Measurements from ENCODE around the gene ZNF213. TPM values are rescaled to one million over a fixed set of nuclear protein-coding genes. Genes with fewer than 3 reads are reported as not detected.

ZNF213 gene
- total and polyA plus RNA-seq, 12 donors = 2.6 to 19.5 (median 12.2) TPM

DNA sequence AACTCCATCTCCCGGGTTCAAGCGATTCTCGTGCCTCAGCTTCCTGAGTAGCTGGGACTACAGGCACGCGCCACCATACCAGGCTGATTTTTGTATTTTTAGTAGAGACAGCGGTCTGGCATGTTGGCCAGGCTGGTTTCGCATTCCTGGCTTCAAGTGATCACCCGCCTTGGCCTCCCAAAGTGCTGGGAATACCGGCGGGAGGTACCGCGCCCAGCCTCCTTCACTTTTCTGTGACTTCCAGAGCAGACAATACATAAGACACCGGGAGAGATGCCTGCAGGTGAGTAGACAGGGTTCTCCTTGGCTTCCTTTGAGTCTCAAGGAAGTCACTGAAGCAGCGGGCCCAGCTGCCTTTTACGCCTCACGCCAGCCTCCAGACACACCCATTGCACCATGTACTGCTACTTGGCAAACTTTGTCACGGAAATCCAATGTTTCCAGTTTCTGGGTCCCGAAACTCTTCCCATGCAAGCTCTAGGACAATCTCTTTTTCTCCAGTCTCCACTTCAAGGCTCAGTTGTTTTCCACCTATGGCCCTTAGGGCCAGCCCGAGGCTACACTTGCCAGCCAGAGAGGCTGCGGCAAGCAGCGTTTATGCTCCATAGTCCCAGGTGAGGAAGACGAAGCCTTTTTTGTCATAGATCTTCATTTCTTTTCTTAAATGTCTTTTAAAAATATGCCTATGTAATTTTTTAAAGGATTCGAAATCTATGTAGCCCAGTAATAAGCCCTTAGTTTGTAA, 52.3 kb downstream of the ZNF213 start:
- Histone ChIP-seq H3K4me1 (replicated peaks in 1 of 2) (peaks cover 0 to 15% of the 10 kb centered on the region in 2 donors), H3K27ac (no peak overlapping the region), H3K27me3 (peaks cover 96% of the 10 kb centered on the region), H3K4me3 (no peak overlapping the region), H3K9me3 (replicated peaks in 1 of 3) (no peaks in the 10 kb centered on the region), H3K36me3 (replicated peaks in 1 of 2) (no peaks in the 10 kb centered on the region)
- intact Hi-C loops (cut with DNase I) = no loop called here
- DNase-seq = no peak
- TF ChIP-seq CTCF (IDR thresholded peaks at IDR 0.05) (no peak), POLR2A (IDR thresholded peaks at IDR 0.05) (no peak)
- WGBS, 4 donors = 76 to 83% (median 78%) methylated on average over 23 of the region's 23 CpGs

GRCh38 chr16:3187798-3188674, 53.2 kb downstream of the ZNF213 start, which contains the start of gene OR1F1:
Gene OR1F1, plus strand, starts transcription at chr16:3188204.
- peaks cover 0 to 9% of the 10 kb centered on the region in 2 donors for H3K4me1 ChIP-seq (replicated peaks in 1 of 2)
- H3K27me3 ChIP-seq = peaks cover 96% of the 10 kb centered on the region
- H3K36me3 ChIP-seq (replicated peaks in 1 of 2) = no peaks in the 10 kb centered on the region
- TF ChIP-seq CTCF (IDR thresholded peaks at IDR 0.05) (no peak), POLR2A (IDR thresholded peaks at IDR 0.05) (no peak)
- intact Hi-C loops (cut with DNase I) = no loop called here
- DNase-seq = no peak
- H3K4me3 ChIP-seq = no peak within 1 kb of the TSS
- WGBS, 4 donors = 2 to 5% (median 3%) methylated on average over 33 to 51 of the region's 51 CpGs
- H3K9me3 ChIP-seq (replicated peaks in 1 of 3) = no peaks in the 10 kb centered on the region
- H3K27ac ChIP-seq = no peak within 1 kb of the TSS

DNA sequence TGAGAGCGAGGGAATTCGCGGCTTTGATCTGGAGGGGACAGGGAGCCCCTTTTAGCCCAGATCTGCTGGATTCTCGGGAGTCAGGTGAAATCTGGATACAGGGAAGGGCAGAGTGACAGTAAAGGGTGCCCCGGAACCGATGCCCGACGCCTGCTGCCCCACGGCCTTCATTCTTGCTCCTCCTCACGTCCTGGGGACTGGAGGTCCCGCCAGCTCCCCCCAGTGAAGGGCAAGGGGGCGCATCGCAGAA, 53.8 kb downstream of the ZNF213 start:
- H3K27ac ChIP-seq = no peak overlapping the region
- TF ChIP-seq CTCF (IDR thresholded peaks at IDR 0.05) (no peak), POLR2A (IDR thresholded peaks at IDR 0.05) (no peak)
- no peak for DNase-seq
- H3K27me3 ChIP-seq = peaks cover 96% of the 10 kb centered on the region
- intact Hi-C loops (cut with DNase I) = no loop called here
- no peak overlapping the region for H3K4me3 ChIP-seq
- H3K36me3 ChIP-seq (replicated peaks in 1 of 2) = no peaks in the 10 kb centered on the region
- no peaks in the 10 kb centered on the region for H3K9me3 ChIP-seq (replicated peaks in 1 of 3)
- 1 to 2% (median 2%) methylated on average over 8 to 13 of the region's 13 CpGs; no CpG with 5 or more reads in 1 of the 4 donors for WGBS, 4 donors
- H3K4me1 ChIP-seq (replicated peaks in 1 of 2) = peaks cover 0 to 6% of the 10 kb centered on the region in 2 donors

DNA sequence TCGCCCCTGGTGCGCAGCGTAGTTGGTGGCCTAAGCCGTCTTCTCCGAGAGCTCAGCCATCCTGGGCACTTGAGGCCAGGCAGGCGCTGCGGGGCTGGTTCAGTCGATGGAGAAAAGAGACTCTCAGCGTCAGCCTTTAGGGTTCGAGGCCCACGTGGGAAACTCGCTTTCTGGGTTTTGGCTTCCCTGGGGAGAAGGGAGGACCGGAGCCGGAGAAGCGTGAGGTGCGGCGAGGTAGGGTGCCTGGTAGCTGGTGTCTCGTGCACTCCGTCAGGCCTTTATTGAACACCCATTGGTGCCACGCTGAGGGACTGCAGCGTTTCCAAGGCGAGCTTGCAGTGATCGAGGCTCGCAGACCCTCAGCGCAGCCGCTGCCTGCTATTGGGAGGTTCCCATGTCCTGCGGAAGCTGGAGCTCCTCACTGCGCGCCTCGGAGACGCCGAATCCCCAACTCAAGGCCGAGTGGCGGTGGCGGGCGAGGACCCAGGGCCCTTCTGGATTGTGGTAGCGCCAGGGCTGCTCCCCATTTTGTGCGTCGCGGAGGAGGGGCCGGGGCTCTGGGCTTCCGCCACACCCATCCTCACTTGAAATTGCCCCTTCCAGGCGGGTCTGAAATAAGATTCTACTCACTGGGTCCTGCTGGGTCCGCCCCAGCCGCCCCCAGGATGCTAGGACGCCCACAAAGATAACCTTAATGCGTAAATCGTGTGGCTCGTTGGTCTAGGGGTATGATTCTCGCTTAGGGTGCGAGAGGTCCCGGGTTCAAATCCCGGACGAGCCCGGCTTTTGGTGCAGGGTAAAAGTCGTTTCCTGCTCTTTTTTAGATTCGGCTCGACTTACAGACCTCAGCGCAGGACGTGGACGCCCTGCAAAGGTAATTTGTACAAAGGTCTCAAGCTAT, 54.3 kb downstream of the ZNF213 start:
- Histone ChIP-seq H3K27me3 (peaks cover 96% of the 10 kb centered on the region), H3K36me3 (replicated peaks in 1 of 2) (no peaks in the 10 kb centered on the region), H3K9me3 (replicated peaks in 1 of 3) (no peaks in the 10 kb centered on the region), H3K4me1 (replicated peaks in 1 of 2) (peaks cover 0 to 6% of the 10 kb centered on the region in 2 donors), H3K4me3 (peak overlapping the region in 1 of 4 donors; percentile 21), H3K27ac (no peak overlapping the region)
- TF ChIP-seq CTCF (IDR thresholded peaks at IDR 0.05) (no peak), POLR2A (IDR thresholded peaks at IDR 0.05) (no peak)
- 0 to 5% (median 3%) methylated on average over 17 to 61 of the region's 61 CpGs for WGBS, 4 donors
- no peak for DNase-seq
- intact Hi-C loops (cut with DNase I) = no loop called here

All from adrenal gland (tissue), 12 donors.